ENCODE results near the gene HEXD. TPM values are rescaled to one million over a fixed set of nuclear protein-coding genes. Genes with fewer than 3 reads are reported as not detected.
A peak's percentile ranks its signal among the peaks of the same experiment; 100 is the strongest.

Gene HEXD
- total RNA-seq, 2 donors from 2014 or later = 31.5 to 37.6 TPM

DNA sequence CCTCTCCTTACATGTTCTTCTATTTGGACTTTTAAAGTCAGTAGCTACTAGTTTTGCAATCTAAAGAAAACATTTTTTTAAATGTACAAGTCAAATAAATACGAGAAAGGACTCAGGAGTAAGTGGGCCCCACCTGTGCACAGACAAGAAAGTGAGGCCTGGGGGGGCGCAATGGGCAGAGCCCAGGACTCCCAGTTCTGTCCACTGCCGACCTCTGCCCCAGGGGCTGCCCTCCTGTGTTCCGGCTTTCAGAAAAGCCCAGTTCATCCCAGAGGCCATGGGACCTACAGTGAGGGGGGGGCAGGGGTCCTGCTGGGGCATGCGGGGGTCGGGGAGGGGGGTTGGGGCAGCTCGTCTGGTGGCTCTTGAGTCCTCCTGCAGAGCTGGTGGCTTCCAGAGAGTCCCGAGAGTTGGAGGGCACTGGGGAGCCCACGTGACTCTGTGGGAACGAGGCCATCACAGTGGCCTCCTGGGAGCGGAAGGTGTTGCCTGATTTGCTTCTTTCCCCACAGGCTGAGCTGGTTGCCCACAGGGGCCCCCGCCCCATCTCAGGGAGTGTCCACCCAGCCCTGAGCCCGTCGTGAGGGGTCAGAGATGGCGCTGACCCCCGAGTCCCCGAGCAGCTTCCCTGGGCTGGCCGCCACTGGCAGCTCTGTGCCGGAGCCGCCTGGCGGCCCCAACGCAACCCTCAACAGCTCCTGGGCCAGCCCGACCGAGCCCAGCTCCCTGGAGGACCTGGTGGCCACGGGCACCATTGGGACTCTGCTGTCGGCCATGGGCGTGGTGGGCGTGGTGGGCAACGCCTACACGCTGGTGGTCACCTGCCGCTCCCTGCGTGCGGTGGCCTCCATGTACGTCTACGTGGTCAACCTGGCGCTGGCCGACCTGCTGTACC, 44.2 kb upstream of the HEXD start:
- no peaks in the 10 kb centered on the region for H3K4me1 ChIP-seq (ENCODE audit: control insufficient read depth, insufficient read depth, low read length)
- H3K4me3 Mint-ChIP-seq = no peak overlapping the region
- no peaks in the 10 kb centered on the region for H3K36me3 Mint-ChIP-seq (ENCODE audit: low read depth)
- no peaks in the 10 kb centered on the region for H3K9me3 ChIP-seq (ENCODE audit: control insufficient read depth, low read length)
- no peak overlapping the region for H3K27ac ChIP-seq (ENCODE audit: low read depth, low read length)
- no peaks in the 10 kb centered on the region for H3K4me1 Mint-ChIP-seq
- no peak overlapping the region for H3K9ac ChIP-seq (ENCODE audit: extremely low read depth, low read length, poor library complexity, severe bottlenecking)
- H3K27ac Mint-ChIP-seq = no peak overlapping the region
- H3K9me3 Mint-ChIP-seq = no peaks in the 10 kb centered on the region
- DNase-seq = no peak
- peaks cover 28% of the 10 kb centered on the region for H3K27me3 ChIP-seq (ENCODE audit: control insufficient read depth, insufficient read depth, low read length, poor library complexity, severe bottlenecking)
- peaks cover 49% of the 10 kb centered on the region for H3K27me3 Mint-ChIP-seq (ENCODE audit: insufficient read depth)
- TF ChIP-seq, protein P1, sequence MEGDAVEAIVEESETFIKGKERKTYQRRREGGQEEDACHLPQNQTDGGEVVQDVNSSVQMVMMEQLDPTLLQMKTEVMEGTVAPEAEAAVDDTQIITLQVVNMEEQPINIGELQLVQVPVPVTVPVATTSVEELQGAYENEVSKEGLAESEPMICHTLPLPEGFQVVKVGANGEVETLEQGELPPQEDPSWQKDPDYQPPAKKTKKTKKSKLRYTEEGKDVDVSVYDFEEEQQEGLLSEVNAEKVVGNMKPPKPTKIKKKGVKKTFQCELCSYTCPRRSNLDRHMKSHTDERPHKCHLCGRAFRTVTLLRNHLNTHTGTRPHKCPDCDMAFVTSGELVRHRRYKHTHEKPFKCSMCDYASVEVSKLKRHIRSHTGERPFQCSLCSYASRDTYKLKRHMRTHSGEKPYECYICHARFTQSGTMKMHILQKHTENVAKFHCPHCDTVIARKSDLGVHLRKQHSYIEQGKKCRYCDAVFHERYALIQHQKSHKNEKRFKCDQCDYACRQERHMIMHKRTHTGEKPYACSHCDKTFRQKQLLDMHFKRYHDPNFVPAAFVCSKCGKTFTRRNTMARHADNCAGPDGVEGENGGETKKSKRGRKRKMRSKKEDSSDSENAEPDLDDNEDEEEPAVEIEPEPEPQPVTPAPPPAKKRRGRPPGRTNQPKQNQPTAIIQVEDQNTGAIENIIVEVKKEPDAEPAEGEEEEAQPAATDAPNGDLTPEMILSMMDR (conservative IDR thresholded peaks at IDR 0.05) = no peak
- H3K4me3 ChIP-seq (ENCODE audit: low read length) = no peak overlapping the region
- 93 to 96% methylated on average over 31 to 37 of the region's 37 CpGs for WGBS, 2 experiments (ENCODE audit: insufficient coverage in 1 of 2, insufficient read length in 1 of 2)
- no peaks in the 10 kb centered on the region for H3K36me3 ChIP-seq (ENCODE audit: control insufficient read depth, insufficient read depth, low read length)

GRCh38 chr17:82374626-82375331, 43.4 kb upstream of the HEXD start:
- Histone ChIP-seq H3K4me1 (ENCODE audit: control insufficient read depth, insufficient read depth, low read length) (no peaks in the 10 kb centered on the region), H3K27me3 (ENCODE audit: control insufficient read depth, insufficient read depth, low read length, poor library complexity, severe bottlenecking) (peaks cover 28% of the 10 kb centered on the region), H3K27ac (ENCODE audit: low read depth, low read length) (no peak overlapping the region), H3K36me3 (ENCODE audit: control insufficient read depth, insufficient read depth, low read length) (no peaks in the 10 kb centered on the region), H3K9ac (ENCODE audit: extremely low read depth, low read length, poor library complexity, severe bottlenecking) (no peak overlapping the region), H3K9me3 (ENCODE audit: control insufficient read depth, low read length) (no peaks in the 10 kb centered on the region), H3K4me3 (ENCODE audit: low read length) (no peak overlapping the region)
- Mint-ChIP-seq H3K4me3 (no peak overlapping the region), H3K27ac (no peak overlapping the region), H3K4me1 (no peaks in the 10 kb centered on the region), H3K9me3 (no peaks in the 10 kb centered on the region), H3K27me3 (ENCODE audit: insufficient read depth) (peaks cover 43% of the 10 kb centered on the region), H3K36me3 (ENCODE audit: low read depth) (no peaks in the 10 kb centered on the region)
- WGBS, 2 experiments (ENCODE audit: insufficient coverage in 1 of 2, insufficient read length in 1 of 2) = 87 to 93% methylated on average over 60 to 79 of the region's 79 CpGs
- DNase-seq = peak; percentile 70
- TF ChIP-seq, protein P1 (conservative IDR thresholded peaks at IDR 0.05) = no peak

DNA sequence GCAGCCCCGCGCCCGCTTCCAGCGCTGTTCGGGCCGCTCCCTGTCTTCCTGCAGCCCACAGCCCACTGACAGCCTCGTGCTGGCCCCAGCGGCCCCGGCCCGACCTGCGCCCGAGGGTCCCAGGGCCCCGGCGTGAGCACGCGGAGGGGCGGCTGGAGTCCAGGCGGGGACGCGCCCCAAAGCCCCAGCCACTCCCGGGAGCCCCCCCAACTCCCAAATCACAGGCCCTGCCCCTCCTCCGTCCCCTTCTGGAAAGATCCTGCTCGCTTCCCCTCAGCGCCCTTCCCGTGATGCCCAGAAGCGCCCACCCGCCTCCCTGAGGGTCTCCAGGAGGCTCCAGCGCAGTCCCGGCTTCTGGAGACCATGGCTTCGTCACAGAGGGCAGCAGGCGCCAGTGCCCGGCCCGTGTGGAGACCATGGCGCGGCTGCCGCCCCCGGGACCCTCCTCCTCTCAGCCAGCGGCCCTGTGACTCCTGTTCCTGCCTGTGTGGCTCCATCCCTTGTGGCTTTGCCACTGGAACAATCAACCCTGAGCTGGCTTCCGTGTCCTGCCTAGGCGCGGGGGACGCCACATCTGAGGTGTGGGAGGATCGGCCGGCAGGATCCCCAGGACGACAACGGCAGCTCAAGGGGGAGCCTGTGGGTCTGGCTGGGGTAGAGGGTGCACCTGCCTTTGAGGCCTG, 42.6 kb upstream of the HEXD start:
- WGBS, 2 experiments (ENCODE audit: insufficient coverage in 1 of 2, insufficient read length in 1 of 2) = 94 to 95% methylated on average over 31 to 45 of the region's 46 CpGs
- no peak overlapping the region for H3K4me3 ChIP-seq (ENCODE audit: low read length)
- H3K36me3 Mint-ChIP-seq (ENCODE audit: low read depth) = no peaks in the 10 kb centered on the region
- H3K9me3 Mint-ChIP-seq = no peaks in the 10 kb centered on the region
- TF ChIP-seq, protein P1 (conservative IDR thresholded peaks at IDR 0.05) = no peak
- no peak overlapping the region for H3K27ac Mint-ChIP-seq
- DNase-seq = no peak
- no peak overlapping the region for H3K27ac ChIP-seq (ENCODE audit: low read depth, low read length)
- no peaks in the 10 kb centered on the region for H3K36me3 ChIP-seq (ENCODE audit: control insufficient read depth, insufficient read depth, low read length)
- H3K4me1 Mint-ChIP-seq = no peaks in the 10 kb centered on the region
- H3K27me3 Mint-ChIP-seq (ENCODE audit: insufficient read depth) = peaks cover 41% of the 10 kb centered on the region
- H3K9me3 ChIP-seq (ENCODE audit: control insufficient read depth, low read length) = no peaks in the 10 kb centered on the region
- H3K9ac ChIP-seq (ENCODE audit: extremely low read depth, low read length, poor library complexity, severe bottlenecking) = no peak overlapping the region
- H3K27me3 ChIP-seq (ENCODE audit: control insufficient read depth, insufficient read depth, low read length, poor library complexity, severe bottlenecking) = peaks cover 26% of the 10 kb centered on the region
- H3K4me3 Mint-ChIP-seq = no peak overlapping the region
- no peaks in the 10 kb centered on the region for H3K4me1 ChIP-seq (ENCODE audit: control insufficient read depth, insufficient read depth, low read length)
